ENCODE results near the gene DCAF12.

DNA sequence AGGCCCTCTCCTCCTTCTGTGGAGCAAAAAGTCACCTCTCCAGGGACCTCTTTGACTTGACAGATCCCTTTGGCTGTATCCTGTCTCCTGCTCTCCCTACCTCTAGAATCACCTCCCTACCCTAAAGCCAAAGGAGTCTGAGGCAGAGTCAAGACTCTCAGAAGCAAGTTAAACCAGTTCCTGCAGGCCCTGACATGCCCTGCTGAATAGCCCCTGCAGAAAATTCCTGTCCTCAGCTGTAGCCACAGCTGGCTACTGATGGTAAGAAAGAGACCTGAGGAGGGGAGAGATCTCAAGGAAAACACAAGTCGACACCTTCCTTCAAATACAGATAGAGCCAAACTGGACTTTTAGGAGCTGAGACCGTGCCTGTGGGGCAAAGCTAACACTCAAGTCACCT is 54.1 kb downstream of the DCAF12 start:
- TF ChIP-seq CTCF (IDR thresholded peaks at IDR 0.05) (no peak), ZFX (IDR thresholded peaks at IDR 0.05; ENCODE audit: borderline replicate concordance) (no peak)
